ENCODE data around the gene ALPL. TPM values are rescaled to one million over a fixed set of nuclear protein-coding genes. Genes with fewer than 3 reads are reported as not detected.

ALPL gene
- total and polyA plus RNA-seq, 2 donors (not counting 1 experiment from before 2014, with no cell fraction given) = 1.3 to 3.6 TPM

DNA sequence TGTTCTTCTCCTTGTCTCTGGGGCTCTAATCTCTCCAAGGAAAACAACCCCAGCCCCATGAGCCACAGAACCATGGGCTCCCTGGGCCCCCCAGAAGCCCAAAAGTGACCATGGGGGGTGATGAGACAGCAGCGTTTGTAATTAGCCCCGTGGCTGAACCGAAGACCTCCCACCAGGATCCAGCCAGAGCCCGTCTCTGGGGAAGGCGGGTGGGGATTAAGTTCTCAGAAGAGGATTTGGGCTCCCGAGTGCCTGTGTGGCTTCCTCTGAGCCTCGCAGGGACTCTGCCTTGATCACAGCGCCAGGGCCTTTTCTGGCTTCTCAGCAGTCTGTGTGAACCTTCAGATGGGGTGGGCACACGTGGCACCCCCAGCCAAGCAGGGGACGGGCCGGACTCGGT is 77.0 kb downstream of the ALPL start:
- DNase-seq (ENCODE audit: low read depth in 2 of 2) = no peak
- H2AFZ ChIP-seq (ENCODE audit: low read length) = no peak overlapping the region
- TF ChIP-seq, protein P1, sequence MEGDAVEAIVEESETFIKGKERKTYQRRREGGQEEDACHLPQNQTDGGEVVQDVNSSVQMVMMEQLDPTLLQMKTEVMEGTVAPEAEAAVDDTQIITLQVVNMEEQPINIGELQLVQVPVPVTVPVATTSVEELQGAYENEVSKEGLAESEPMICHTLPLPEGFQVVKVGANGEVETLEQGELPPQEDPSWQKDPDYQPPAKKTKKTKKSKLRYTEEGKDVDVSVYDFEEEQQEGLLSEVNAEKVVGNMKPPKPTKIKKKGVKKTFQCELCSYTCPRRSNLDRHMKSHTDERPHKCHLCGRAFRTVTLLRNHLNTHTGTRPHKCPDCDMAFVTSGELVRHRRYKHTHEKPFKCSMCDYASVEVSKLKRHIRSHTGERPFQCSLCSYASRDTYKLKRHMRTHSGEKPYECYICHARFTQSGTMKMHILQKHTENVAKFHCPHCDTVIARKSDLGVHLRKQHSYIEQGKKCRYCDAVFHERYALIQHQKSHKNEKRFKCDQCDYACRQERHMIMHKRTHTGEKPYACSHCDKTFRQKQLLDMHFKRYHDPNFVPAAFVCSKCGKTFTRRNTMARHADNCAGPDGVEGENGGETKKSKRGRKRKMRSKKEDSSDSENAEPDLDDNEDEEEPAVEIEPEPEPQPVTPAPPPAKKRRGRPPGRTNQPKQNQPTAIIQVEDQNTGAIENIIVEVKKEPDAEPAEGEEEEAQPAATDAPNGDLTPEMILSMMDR (conservative IDR thresholded peaks at IDR 0.05 in 1 of 2, IDR thresholded peaks at IDR 0.05 in 1 of 2; ENCODE audit: low read depth in 1 of 2, low read length in 2 of 2) = no peak
- no peak for TF ChIP-seq EZH2 (IDR thresholded peaks at IDR 0.05; ENCODE audit: low read length, missing control alignments)
- H3K79me2 ChIP-seq (ENCODE audit: control insufficient read depth, insufficient read depth, low read length) = no peaks in the 10 kb centered on the region
- no peak overlapping the region for H3K4me2 ChIP-seq (ENCODE audit: extremely low read depth, insufficient read depth, low read length)
- H3K4me1 ChIP-seq (ENCODE audit: control insufficient read depth, extremely low read depth, insufficient read depth, low read length) = peaks cover 4% of the 10 kb centered on the region
- H3K9ac ChIP-seq (ENCODE audit: insufficient read depth, low read length) = peak overlapping the region; percentile 7
- H4K20me1 ChIP-seq (ENCODE audit: control insufficient read depth, extremely low read depth, insufficient read depth, low read length) = no peaks in the 10 kb centered on the region
- H3K36me3 ChIP-seq (ENCODE audit: control insufficient read depth, insufficient read depth, low read length) = no peaks in the 10 kb centered on the region
- no peak overlapping the region for H3K4me3 ChIP-seq (replicated peaks in 1 of 4; ENCODE audit: control extremely low read depth in 1 of 4, insufficient read depth in 1 of 4, low read depth in 3 of 4, low read length in 4 of 4)
- no peaks in the 10 kb centered on the region for H3K9me3 ChIP-seq (ENCODE audit: control insufficient read depth, insufficient read depth, low read depth, low read length)
- H3K27me3 ChIP-seq (ENCODE audit: control insufficient read depth, insufficient read depth, low read length) = peaks cover 8% of the 10 kb centered on the region
- H3K27ac ChIP-seq (ENCODE audit: insufficient read depth, low read length) = no peak overlapping the region

DNA sequence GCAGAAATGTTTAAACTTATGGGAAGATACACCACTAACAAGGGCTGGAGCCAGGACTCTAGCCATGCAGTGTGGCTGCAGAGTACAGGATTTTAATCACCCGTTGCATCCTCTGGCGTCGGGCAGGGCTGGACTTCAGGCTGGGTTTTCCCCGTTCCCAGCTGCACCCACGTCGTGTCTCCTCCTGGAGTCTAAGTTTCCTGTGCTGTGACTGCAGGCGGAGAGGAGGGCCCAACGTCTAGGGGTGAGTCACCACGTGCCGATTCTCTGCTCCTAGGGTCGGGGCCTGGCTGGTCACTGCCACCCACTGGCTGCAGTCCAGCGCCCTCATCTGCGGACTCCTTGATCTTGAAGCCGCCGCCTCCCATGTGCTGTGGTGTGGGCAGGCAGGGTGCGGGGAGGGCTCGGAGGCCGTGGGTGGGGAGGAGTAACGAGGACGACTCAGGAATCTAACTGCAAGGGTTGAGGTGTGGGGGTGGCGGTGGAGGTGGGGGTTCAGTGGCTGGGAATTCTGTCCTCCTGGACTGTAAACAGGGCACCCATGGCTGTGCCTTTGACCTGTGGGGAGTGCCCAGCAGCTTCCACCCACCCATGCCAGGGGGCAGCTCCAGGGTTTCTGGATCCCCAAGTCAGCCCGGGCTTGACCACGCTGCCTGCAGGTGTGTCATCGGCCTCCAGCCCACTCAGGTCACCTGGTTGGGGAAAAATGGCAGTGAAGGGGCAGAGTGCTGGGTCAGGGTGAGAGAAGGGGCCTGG is 77.8 kb downstream of the ALPL start:
- H3K4me1 ChIP-seq (ENCODE audit: control insufficient read depth, extremely low read depth, insufficient read depth, low read length) = peaks cover 4% of the 10 kb centered on the region
- no peaks in the 10 kb centered on the region for H3K79me2 ChIP-seq (ENCODE audit: control insufficient read depth, insufficient read depth, low read length)
- no peaks in the 10 kb centered on the region for H3K36me3 ChIP-seq (ENCODE audit: control insufficient read depth, insufficient read depth, low read length)
- peak; percentile 72 to 88 for DNase-seq (ENCODE audit: low read depth in 2 of 2)
- no peak overlapping the region for H2AFZ ChIP-seq (ENCODE audit: low read length)
- H3K9me3 ChIP-seq (ENCODE audit: control insufficient read depth, insufficient read depth, low read depth, low read length) = no peaks in the 10 kb centered on the region
- H3K27me3 ChIP-seq (ENCODE audit: control insufficient read depth, insufficient read depth, low read length) = peaks cover 8% of the 10 kb centered on the region
- H3K4me2 ChIP-seq (ENCODE audit: extremely low read depth, insufficient read depth, low read length) = peak overlapping the region; percentile 59
- H4K20me1 ChIP-seq (ENCODE audit: control insufficient read depth, extremely low read depth, insufficient read depth, low read length) = no peaks in the 10 kb centered on the region
- H3K27ac ChIP-seq (ENCODE audit: insufficient read depth, low read length) = no peak overlapping the region
- TF ChIP-seq, protein P1 (conservative IDR thresholded peaks at IDR 0.05 in 1 of 2, IDR thresholded peaks at IDR 0.05 in 1 of 2; ENCODE audit: low read depth in 1 of 2, low read length in 2 of 2) = no peak
- no peak for TF ChIP-seq EZH2 (IDR thresholded peaks at IDR 0.05; ENCODE audit: low read length, missing control alignments)
- H3K9ac ChIP-seq (ENCODE audit: insufficient read depth, low read length) = no peak overlapping the region
- no peak overlapping the region for H3K4me3 ChIP-seq (replicated peaks in 1 of 4; ENCODE audit: control extremely low read depth in 1 of 4, insufficient read depth in 1 of 4, low read depth in 3 of 4, low read length in 4 of 4)

DNA sequence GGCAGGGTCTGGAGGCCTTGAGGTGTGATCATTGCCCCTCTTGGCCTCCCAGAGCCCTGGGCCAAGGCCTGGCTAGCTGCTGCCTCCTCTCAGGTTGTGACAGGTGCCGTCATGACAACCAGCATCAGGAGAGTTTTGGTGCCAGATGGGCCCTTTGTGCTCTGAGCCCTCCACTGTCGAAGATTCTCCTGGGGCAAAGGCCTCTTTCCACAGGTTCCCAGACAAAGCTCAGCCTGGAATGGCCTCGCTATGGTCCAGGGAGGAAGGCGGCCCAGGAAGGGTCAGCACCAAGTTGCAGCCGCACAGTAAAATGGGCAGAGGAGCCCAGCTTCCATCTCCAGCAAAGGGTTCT is 78.4 kb downstream of the ALPL start:
- peaks cover 4% of the 10 kb centered on the region for H3K4me1 ChIP-seq (ENCODE audit: control insufficient read depth, extremely low read depth, insufficient read depth, low read length)

More for the DNA sequence above, 78.4 kb downstream of the ALPL start:
- Histone ChIP-seq H3K4me3 (replicated peaks in 1 of 4; ENCODE audit: control extremely low read depth in 1 of 4, insufficient read depth in 1 of 4, low read depth in 3 of 4, low read length in 4 of 4) (no peak overlapping the region), H3K9me3 (ENCODE audit: control insufficient read depth, insufficient read depth, low read depth, low read length) (no peaks in the 10 kb centered on the region), H3K27me3 (ENCODE audit: control insufficient read depth, insufficient read depth, low read length) (peaks cover 8% of the 10 kb centered on the region), H3K79me2 (ENCODE audit: control insufficient read depth, insufficient read depth, low read length) (no peaks in the 10 kb centered on the region), H3K36me3 (ENCODE audit: control insufficient read depth, insufficient read depth, low read length) (no peaks in the 10 kb centered on the region), H3K9ac (ENCODE audit: insufficient read depth, low read length) (no peak overlapping the region), H2AFZ (ENCODE audit: low read length) (no peak overlapping the region), H3K4me2 (ENCODE audit: extremely low read depth, insufficient read depth, low read length) (no peak overlapping the region), H4K20me1 (ENCODE audit: control insufficient read depth, extremely low read depth, insufficient read depth, low read length) (no peaks in the 10 kb centered on the region), H3K27ac (ENCODE audit: insufficient read depth, low read length) (no peak overlapping the region)
- no peak for DNase-seq (ENCODE audit: low read depth in 2 of 2)
- no peak for TF ChIP-seq EZH2 (IDR thresholded peaks at IDR 0.05; ENCODE audit: low read length, missing control alignments)
- TF ChIP-seq, protein P1 (conservative IDR thresholded peaks at IDR 0.05 in 1 of 2, IDR thresholded peaks at IDR 0.05 in 1 of 2; ENCODE audit: low read depth in 1 of 2, low read length in 2 of 2) = no peak

All from fibroblast of lung (primary cell).